ENCODE measurements around the gene OGFOD3. TPM values are rescaled to one million over a fixed set of nuclear protein-coding genes. Genes with fewer than 3 reads are reported as not detected.
A peak's percentile ranks its signal among the peaks of the same experiment; 100 is the strongest.
"Not testable (repeated sequence)": the region's sequence is repeated elsewhere in the genome, so short reads cannot be mapped to it uniquely, and the experiment has no call there.

OGFOD3 gene
- total and polyA plus RNA-seq, 4 donors = 12.0 to 25.9 (median 19.8) TPM

GRCh38 chr17:82458885-82459424 lies 40.6 kb upstream of the OGFOD3 start:
- H3K9me3 ChIP-seq (ENCODE audit: control insufficient read depth, low read length) = no peaks in the 10 kb centered on the region
- ATAC-seq (ENCODE audit: low FRiP score) = peak; percentile 56
- H3K36me3 ChIP-seq (ENCODE audit: control insufficient read depth in 1 of 2, insufficient read depth in 2 of 2, low read length in 1 of 2) = no peaks in the 10 kb centered on the region
- H3K4me1 ChIP-seq (ENCODE audit: control insufficient read depth in 1 of 2, insufficient read depth in 2 of 2, low read length in 2 of 2) = peaks cover 0 to 2% of the 10 kb centered on the region in 2 donors
- 0 to 1% methylated on average over 62 of the region's 62 CpGs for WGBS, 2 donors
- intact Hi-C loops (cut with DNase I) = loop anchor here in 1 of 2 donors (2.0 to 10.0 kb wide), 2 partner anchors 30 to 96 kb away; no protein-coding TSS in a partner anchor
- H3K27ac ChIP-seq (ENCODE audit: low read depth in 1 of 2, low read length in 2 of 2) = peak overlapping the region in 1 of 2 donors; percentile 41
- H3K4me3 ChIP-seq (ENCODE audit: low read length in 2 of 2) = peak overlapping the region; percentile 64 to 85
- DNase-seq = peak; percentile 74 to 82
- H3K27me3 ChIP-seq (ENCODE audit: control insufficient read depth in 1 of 2, insufficient read depth in 2 of 2, low read length in 1 of 2) = no peaks in the 10 kb centered on the region

- Histone ChIP-seq H3K27ac (ENCODE audit: low read depth in 1 of 2, low read length in 2 of 2) (peak within 1 kb of the TSS; percentile 98 to 100), H3K27me3 (ENCODE audit: control insufficient read depth in 1 of 2, insufficient read depth in 2 of 2, low read length in 1 of 2) (no peaks in the 10 kb centered on the region), H3K9me3 (ENCODE audit: control insufficient read depth, low read length) (no peaks in the 10 kb centered on the region), H3K4me3 (ENCODE audit: low read length in 2 of 2) (peak within 1 kb of the TSS; percentile 85 to 94), H3K4me1 (ENCODE audit: control insufficient read depth in 1 of 2, insufficient read depth in 2 of 2, low read length in 2 of 2) (peaks cover 0 to 2% of the 10 kb centered on the region in 2 donors), H3K36me3 (ENCODE audit: control insufficient read depth in 1 of 2, insufficient read depth in 2 of 2, low read length in 1 of 2) (no peaks in the 10 kb centered on the region)
- DNase-seq (peak; percentile 98), ATAC-seq (ENCODE audit: low FRiP score) (peak; percentile 100)
- WGBS, 2 donors = 0% methylated on average over 82 to 85 of the region's 85 CpGs
- intact Hi-C loops (cut with DNase I) = loop anchor here in 1 of 2 donors (2.0 to 10.0 kb wide), 2 partner anchors 30 to 96 kb away; no protein-coding TSS in a partner anchor
Measured at GRCh38 chr17:82458179-82458884, 39.9 kb upstream of the OGFOD3 start, which contains the start of gene NARF. Gene NARF (plus strand): TSS chr17:82458741. CDS start chr17:82458804, 63 bp downstream.

- peaks cover 0 to 2% of the 10 kb centered on the region in 2 donors for H3K4me1 ChIP-seq (ENCODE audit: control insufficient read depth in 1 of 2, insufficient read depth in 2 of 2, low read length in 2 of 2)
- intact Hi-C loops (cut with DNase I) = loop anchor here in 1 of 2 donors (2.0 to 10.0 kb wide), 2 partner anchors 31 to 97 kb away; no protein-coding TSS in a partner anchor
- no peaks in the 10 kb centered on the region for H3K36me3 ChIP-seq (ENCODE audit: control insufficient read depth in 1 of 2, insufficient read depth in 2 of 2, low read length in 1 of 2)
- 0% methylated on average over 8 of the region's 8 CpGs for WGBS, 2 donors
- DNase-seq (no peak), ATAC-seq (ENCODE audit: low FRiP score) (no peak)
- H3K27ac ChIP-seq (ENCODE audit: low read depth in 1 of 2, low read length in 2 of 2) = peak overlapping the region; percentile 98 to 100
- H3K27me3 ChIP-seq (ENCODE audit: control insufficient read depth in 1 of 2, insufficient read depth in 2 of 2, low read length in 1 of 2) = no peaks in the 10 kb centered on the region
- H3K9me3 ChIP-seq (ENCODE audit: control insufficient read depth, low read length) = no peaks in the 10 kb centered on the region
- peak overlapping the region in 1 of 2 donors; percentile 71 for H3K4me3 ChIP-seq (ENCODE audit: low read length in 2 of 2)
Measured at GRCh38 chr17:82457929-82458178, 39.5 kb upstream of the OGFOD3 start.

- no peak overlapping the region for H3K4me3 ChIP-seq (ENCODE audit: low read length in 2 of 2)
- H3K27me3 ChIP-seq (ENCODE audit: control insufficient read depth in 1 of 2, insufficient read depth in 2 of 2, low read length in 1 of 2) = no peaks in the 10 kb centered on the region
- no peaks in the 10 kb centered on the region for H3K9me3 ChIP-seq (ENCODE audit: control insufficient read depth, low read length)
- intact Hi-C loops (cut with DNase I) = loop anchor here in 1 of 2 donors (10.0 kb wide), 1 partner anchor 98 kb away; no protein-coding TSS in a partner anchor
- H3K36me3 ChIP-seq (ENCODE audit: control insufficient read depth in 1 of 2, insufficient read depth in 2 of 2, low read length in 1 of 2) = no peaks in the 10 kb centered on the region
- peak overlapping the region; percentile 97 to 98 for H3K27ac ChIP-seq (ENCODE audit: low read depth in 1 of 2, low read length in 2 of 2)
- peaks cover 0 to 2% of the 10 kb centered on the region in 2 donors for H3K4me1 ChIP-seq (ENCODE audit: control insufficient read depth in 1 of 2, insufficient read depth in 2 of 2, low read length in 2 of 2)
- ATAC-seq (ENCODE audit: low FRiP score) = no peak
- WGBS, 2 donors = 56 to 68% methylated on average over 10 of the region's 10 CpGs
- peak in 1 of 2 donors; percentile 79 for DNase-seq
Measured at GRCh38 chr17:82457073-82457928, 38.9 kb upstream of the OGFOD3 start.

GRCh38 chr17:82453706-82454105 lies 35.3 kb upstream of the OGFOD3 start:
- not testable (repeated sequence) for H3K9me3 ChIP-seq (ENCODE audit: control insufficient read depth, low read length); H3K36me3 ChIP-seq (ENCODE audit: control insufficient read depth in 1 of 2, insufficient read depth in 2 of 2, low read length in 1 of 2); DNase-seq; H3K4me3 ChIP-seq (ENCODE audit: low read length in 2 of 2); H3K4me1 ChIP-seq (ENCODE audit: control insufficient read depth in 1 of 2, insufficient read depth in 2 of 2, low read length in 2 of 2); ATAC-seq (ENCODE audit: low FRiP score); H3K27me3 ChIP-seq (ENCODE audit: control insufficient read depth in 1 of 2, insufficient read depth in 2 of 2, low read length in 1 of 2); H3K27ac ChIP-seq (ENCODE audit: low read depth in 1 of 2, low read length in 2 of 2)
- 93 to 95% methylated on average over 21 of the region's 21 CpGs for WGBS, 2 donors
- intact Hi-C loops (cut with DNase I) = loop anchor here in 1 of 2 donors (10.0 kb wide), 1 partner anchor 101 kb away; no protein-coding TSS in a partner anchor

- not testable (repeated sequence) for ATAC-seq (ENCODE audit: low FRiP score); H3K4me3 ChIP-seq (ENCODE audit: low read length in 2 of 2); H3K9me3 ChIP-seq (ENCODE audit: control insufficient read depth, low read length); H3K36me3 ChIP-seq (ENCODE audit: control insufficient read depth in 1 of 2, insufficient read depth in 2 of 2, low read length in 1 of 2); H3K27ac ChIP-seq (ENCODE audit: low read depth in 1 of 2, low read length in 2 of 2); DNase-seq; H3K4me1 ChIP-seq (ENCODE audit: control insufficient read depth in 1 of 2, insufficient read depth in 2 of 2, low read length in 2 of 2); H3K27me3 ChIP-seq (ENCODE audit: control insufficient read depth in 1 of 2, insufficient read depth in 2 of 2, low read length in 1 of 2)
- 91 to 94% methylated on average over 7 of the region's 7 CpGs for WGBS, 2 donors
- intact Hi-C loops (cut with DNase I) = loop anchor here in 1 of 2 donors (10.0 kb wide), 1 partner anchor 102 kb away; no protein-coding TSS in a partner anchor
Measured at GRCh38 chr17:82453151-82453550, 34.8 kb upstream of the OGFOD3 start.

GRCh38 chr17:82452162-82452561 lies 33.8 kb upstream of the OGFOD3 start:
- no peak for DNase-seq
- no peaks in the 10 kb centered on the region for H3K27me3 ChIP-seq (ENCODE audit: control insufficient read depth in 1 of 2, insufficient read depth in 2 of 2, low read length in 1 of 2)
- no peaks in the 10 kb centered on the region for H3K36me3 ChIP-seq (ENCODE audit: control insufficient read depth in 1 of 2, insufficient read depth in 2 of 2, low read length in 1 of 2)
- WGBS, 2 donors = 97% methylated on average over 3 of the region's 3 CpGs
- H3K9me3 ChIP-seq (ENCODE audit: control insufficient read depth, low read length) = no peaks in the 10 kb centered on the region
- peaks cover 0 to 1% of the 10 kb centered on the region in 2 donors for H3K4me1 ChIP-seq (ENCODE audit: control insufficient read depth in 1 of 2, insufficient read depth in 2 of 2, low read length in 2 of 2)
- H3K4me3 ChIP-seq (ENCODE audit: low read length in 2 of 2) = no peak overlapping the region
- no peak for ATAC-seq (ENCODE audit: low FRiP score)
- H3K27ac ChIP-seq (ENCODE audit: low read depth in 1 of 2, low read length in 2 of 2) = no peak overlapping the region
- intact Hi-C loops (cut with DNase I) = loop anchor here in 1 of 2 donors (10.0 kb wide), 1 partner anchor 103 kb away; no protein-coding TSS in a partner anchor

- no peaks in the 10 kb centered on the region for H3K36me3 ChIP-seq (ENCODE audit: control insufficient read depth in 1 of 2, insufficient read depth in 2 of 2, low read length in 1 of 2)
- H3K4me1 ChIP-seq (ENCODE audit: control insufficient read depth in 1 of 2, insufficient read depth in 2 of 2, low read length in 2 of 2) = no peaks in the 10 kb centered on the region
- ATAC-seq (ENCODE audit: low FRiP score) = peak; percentile 97
- H3K4me3 ChIP-seq (ENCODE audit: low read length in 2 of 2) = peak within 1 kb of the TSS; percentile 75 to 87
- H3K27me3 ChIP-seq (ENCODE audit: control insufficient read depth in 1 of 2, insufficient read depth in 2 of 2, low read length in 1 of 2) = no peaks in the 10 kb centered on the region
- 0 to 1% methylated on average over 78 to 91 of the region's 91 CpGs for whole genome bisulfite sequencing, 2 donors
- H3K27ac ChIP-seq (ENCODE audit: low read depth in 1 of 2, low read length in 2 of 2) = peak within 1 kb of the TSS in 1 of 2 donors; percentile 58
- intact Hi-C loops (cut with DNase I) = loop anchor here in 1 of 2 donors (10.0 kb wide), 1 partner anchor 104 kb away; no protein-coding TSS in a partner anchor
- peak; percentile 95 to 98 for DNase-seq
- H3K9me3 ChIP-seq (ENCODE audit: control insufficient read depth, low read length) = no peaks in the 10 kb centered on the region
Measured at GRCh38 chr17:82450357-82451106, 32.1 kb upstream of the OGFOD3 start, which contains the start of gene CYBC1. Gene CYBC1 (minus strand): TSS chr17:82450752. CDS start chr17:82449254, 1,498 bp downstream.

Data from aorta (tissue), 5 donors.